ENCODE measurements around the gene ITPRID2.

Gene ITPRID2

DNA sequence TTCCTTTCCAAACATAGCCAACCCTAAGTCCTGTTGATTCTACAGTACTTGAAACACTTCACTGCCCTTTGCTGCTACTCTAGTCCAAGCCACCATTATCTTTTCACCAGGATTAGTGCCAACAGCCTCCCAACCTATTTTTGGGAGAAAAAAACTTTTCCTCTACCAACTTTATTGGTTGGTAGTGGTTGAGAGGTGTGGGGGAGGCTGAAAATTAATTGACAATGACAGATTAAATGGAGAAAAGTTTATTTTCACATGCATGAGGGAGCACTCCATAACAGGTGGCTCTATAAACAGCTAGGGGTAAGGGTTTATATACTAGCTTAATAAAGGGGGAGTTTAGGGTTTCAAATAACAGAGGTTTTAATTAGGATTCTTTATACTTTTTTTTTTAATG lies 37.8 kb upstream of the ITPRID2 start:
- Histone ChIP-seq H3K27me3 (ENCODE audit: insufficient read depth, poor library complexity, severe bottlenecking) (no peaks in the 10 kb centered on the region), H3K4me1 (ENCODE audit: insufficient read depth, poor library complexity, severe bottlenecking) (peaks cover 14% of the 10 kb centered on the region), H3K36me3 (ENCODE audit: low read depth) (no peaks in the 10 kb centered on the region), H3K27ac (ENCODE audit: poor library complexity, severe bottlenecking) (no peak overlapping the region), H3K9me3 (ENCODE audit: severe bottlenecking) (no peaks in the 10 kb centered on the region), H3K4me3 (ENCODE audit: severe bottlenecking) (no peak overlapping the region)
- DNase-seq (ENCODE audit: low spot score) (no peak), ATAC-seq (ENCODE audit: low read depth) (no peak)
- TF ChIP-seq CTCF (IDR thresholded peaks at IDR 0.05; ENCODE audit: poor library complexity, severe bottlenecking), result no peak

GRCh38 chr2:181857483-181857882 lies 34.0 kb upstream of the ITPRID2 start:
- no peak for TF ChIP-seq CTCF (IDR thresholded peaks at IDR 0.05; ENCODE audit: poor library complexity, severe bottlenecking)
- no peaks in the 10 kb centered on the region for H3K9me3 ChIP-seq (ENCODE audit: severe bottlenecking)
- DNase-seq (ENCODE audit: low spot score), result no peak
- no peak overlapping the region for H3K4me3 ChIP-seq (ENCODE audit: severe bottlenecking)
- H3K27me3 ChIP-seq (ENCODE audit: insufficient read depth, poor library complexity, severe bottlenecking), result no peaks in the 10 kb centered on the region
- ATAC-seq (ENCODE audit: low read depth), result peak; percentile 99
- peak overlapping the region; percentile 33 for H3K27ac ChIP-seq (ENCODE audit: poor library complexity, severe bottlenecking)
- H3K36me3 ChIP-seq (ENCODE audit: low read depth), result no peaks in the 10 kb centered on the region
- H3K4me1 ChIP-seq (ENCODE audit: insufficient read depth, poor library complexity, severe bottlenecking), result peaks cover 14% of the 10 kb centered on the region

DNA sequence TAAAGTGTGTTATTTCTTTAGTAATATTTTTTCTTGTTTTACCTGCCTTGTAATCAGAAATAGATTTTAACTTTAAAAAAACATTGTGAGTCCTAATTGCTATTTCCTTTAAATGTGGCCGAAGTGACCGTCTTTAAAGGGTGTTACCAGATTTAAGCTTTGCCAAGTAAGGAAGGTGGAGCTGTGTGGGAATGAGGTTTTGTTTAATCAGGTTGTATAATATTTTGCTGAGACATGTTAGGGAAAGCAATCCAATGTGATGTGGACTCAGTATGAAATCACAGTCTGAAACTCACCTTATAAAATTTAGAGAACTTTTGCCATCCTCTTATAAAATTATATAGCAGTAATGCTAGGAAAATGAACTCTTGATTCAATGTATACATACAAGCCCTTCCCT lies 32.9 kb upstream of the ITPRID2 start:
- Histone ChIP-seq H3K4me3 (ENCODE audit: severe bottlenecking) (no peak overlapping the region), H3K27ac (ENCODE audit: poor library complexity, severe bottlenecking) (no peak overlapping the region), H3K9me3 (ENCODE audit: severe bottlenecking) (no peaks in the 10 kb centered on the region), H3K36me3 (ENCODE audit: low read depth) (no peaks in the 10 kb centered on the region), H3K4me1 (ENCODE audit: insufficient read depth, poor library complexity, severe bottlenecking) (peaks cover 14% of the 10 kb centered on the region), H3K27me3 (ENCODE audit: insufficient read depth, poor library complexity, severe bottlenecking) (no peaks in the 10 kb centered on the region)
- no peak for TF ChIP-seq CTCF (IDR thresholded peaks at IDR 0.05; ENCODE audit: poor library complexity, severe bottlenecking)
- ATAC-seq (ENCODE audit: low read depth), result no peak
- DNase-seq (ENCODE audit: low spot score), result no peak

- Histone ChIP-seq H3K27ac (ENCODE audit: poor library complexity, severe bottlenecking) (no peak overlapping the region), H3K4me1 (ENCODE audit: insufficient read depth, poor library complexity, severe bottlenecking) (peaks cover 14% of the 10 kb centered on the region), H3K9me3 (ENCODE audit: severe bottlenecking) (no peaks in the 10 kb centered on the region), H3K27me3 (ENCODE audit: insufficient read depth, poor library complexity, severe bottlenecking) (no peaks in the 10 kb centered on the region), H3K36me3 (ENCODE audit: low read depth) (no peaks in the 10 kb centered on the region), H3K4me3 (ENCODE audit: severe bottlenecking) (no peak overlapping the region)
- DNase-seq (ENCODE audit: low spot score), result no peak
- no peak for ATAC-seq (ENCODE audit: low read depth)
- TF ChIP-seq CTCF (IDR thresholded peaks at IDR 0.05; ENCODE audit: poor library complexity, severe bottlenecking), result no peak
These were observed 32.4 kb upstream of the ITPRID2 start for GRCh38 chr2:181859123-181859522.

DNA sequence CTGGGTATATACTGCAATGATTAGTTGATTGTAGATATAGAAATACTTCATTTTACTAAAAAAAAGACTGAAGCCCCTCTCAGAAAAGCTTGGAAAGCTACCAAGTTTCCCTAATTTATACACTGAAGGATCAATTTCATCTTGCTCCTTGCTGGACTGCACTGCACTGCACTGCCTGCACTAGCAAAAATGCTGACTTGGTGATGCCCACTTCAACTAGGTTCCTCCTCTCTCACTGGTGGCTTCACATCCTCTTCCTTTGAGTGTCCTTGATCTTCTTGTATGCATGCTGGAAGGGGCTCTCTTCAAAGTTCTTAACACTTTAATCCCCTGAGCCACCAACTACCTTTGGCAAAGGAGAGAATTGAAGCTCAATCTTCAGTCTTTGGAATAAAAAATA lies 31.7 kb upstream of the ITPRID2 start:
- Histone ChIP-seq H3K4me1 (ENCODE audit: insufficient read depth, poor library complexity, severe bottlenecking) (peaks cover 14% of the 10 kb centered on the region), H3K9me3 (ENCODE audit: severe bottlenecking) (no peaks in the 10 kb centered on the region), H3K27me3 (ENCODE audit: insufficient read depth, poor library complexity, severe bottlenecking) (no peaks in the 10 kb centered on the region), H3K36me3 (ENCODE audit: low read depth) (no peaks in the 10 kb centered on the region), H3K4me3 (ENCODE audit: severe bottlenecking) (no peak overlapping the region), H3K27ac (ENCODE audit: poor library complexity, severe bottlenecking) (no peak overlapping the region)
- no peak for TF ChIP-seq CTCF (IDR thresholded peaks at IDR 0.05; ENCODE audit: poor library complexity, severe bottlenecking)
- no peak for ATAC-seq (ENCODE audit: low read depth)
- no peak for DNase-seq (ENCODE audit: low spot score)

Data from RWPE2 (cell line).